GM23338 (cell line): ENCODE results near the gene PKP2. TPM values are rescaled to one million over a fixed set of nuclear protein-coding genes. Genes with fewer than 3 reads are reported as not detected.
"Not testable (repeated sequence)": the region's sequence is repeated elsewhere in the genome, so short reads cannot be mapped to it uniquely, and the experiment has no call there.

Experiments used
- ATAC-seq: fragments of 200-7000 bp; cut with Tn5 transposase; 3 replicates; pipeline ENCODE4 v1.9.1; 2020
- DNase-seq: peaks from one replicate; pipeline ENCODE4 v3.0.0-alpha.2; 2015; ENCODE audit warnings: low spot score
- H2AFZ ChIP-seq: fragments of 200-600 bp; sonication (generic); 2 replicates; pipeline ENCODE4 v1.8.0; 2016; ENCODE audit warnings: antibody characterized with exemption, mild to moderate bottlenecking, moderate library complexity
- H3F3A ChIP-seq: fragments of 200-600 bp; sonication (generic); replicated peaks from 2 replicates; pipeline ENCODE4 v1.8.0; 2017; ENCODE audit warnings: antibody characterized with exemption, mixed run types, low read depth
- H3K27ac ChIP-seq: fragments of 200-600 bp; sonication (generic); 2 replicates; pipeline ENCODE4 v1.6.1; 2016; ENCODE audit warnings: low read depth
- H3K27me3 ChIP-seq: fragments of 200-600 bp; sonication (generic); 2 replicates; pipeline ENCODE4 v1.8.0; 2016; ENCODE audit warnings: mild to moderate bottlenecking, mixed run types, moderate library complexity; ENCODE audit not compliant: insufficient read depth
- H3K36me3 ChIP-seq: fragments of 200-600 bp; sonication (generic); 2 replicates; pipeline ENCODE4 v1.8.0; 2016; ENCODE audit warnings: mild to moderate bottlenecking; ENCODE audit not compliant: insufficient read depth
- H3K4me1 ChIP-seq: fragments of 200-600 bp; sonication (generic); 2 replicates; pipeline ENCODE4 v1.8.0; 2016; ENCODE audit warnings: mild to moderate bottlenecking, moderate library complexity; ENCODE audit not compliant: insufficient read depth
- H3K4me2 ChIP-seq: fragments of 200-600 bp; sonication (generic); 2 replicates; pipeline ENCODE4 v1.7.1; 2017; ENCODE audit warnings: mixed run types
- H3K4me3 ChIP-seq: fragments of 200-600 bp; sonication (generic); 2 replicates; pipeline ENCODE4 v1.6.1; 2016; ENCODE audit warnings: mixed run types
- H3K79me2 ChIP-seq: fragments of 200-600 bp; sonication (generic); replicated peaks from 2 replicates; pipeline ENCODE4 v1.8.0; 2017; ENCODE audit warnings: mild to moderate bottlenecking; ENCODE audit not compliant: insufficient read depth
- H3K9me2 ChIP-seq: fragments of 200-600 bp; sonication (generic); 2 replicates; pipeline ENCODE4 v1.8.0; 2017; ENCODE audit not compliant: insufficient read depth
- H4K20me1 ChIP-seq: fragments of 200-600 bp; sonication (generic); replicated peaks from 2 replicates; pipeline ENCODE4 v1.8.0; 2017; ENCODE audit warnings: mild to moderate bottlenecking; ENCODE audit not compliant: insufficient read depth
- H3K27ac Mint-ChIP-seq: 2 replicates; pipeline ENCODE4 v1.8.0; 2020; ENCODE audit warnings: inconsistent platforms, mild to moderate bottlenecking, moderate library complexity, mixed read lengths
- H3K27me3 Mint-ChIP-seq: 3 replicates; pipeline ENCODE4 v1.8.0; 2022; ENCODE audit warnings: low read depth, mild to moderate bottlenecking, moderate library complexity, mixed read lengths, inconsistent platforms; ENCODE audit not compliant: insufficient read depth, poor library complexity
- H3K36me3 Mint-ChIP-seq: 3 replicates; pipeline ENCODE4 v1.8.0; 2021; ENCODE audit warnings: low read depth, mild to moderate bottlenecking, inconsistent platforms, moderate library complexity, mixed read lengths
- H3K4me1 Mint-ChIP-seq: 3 replicates; pipeline ENCODE4 v1.8.0; 2020; ENCODE audit warnings: mild to moderate bottlenecking, inconsistent platforms, mixed read lengths
- H3K4me3 Mint-ChIP-seq: 3 replicates; pipeline ENCODE4 v1.8.0; 2021; ENCODE audit warnings: moderate library complexity, mild to moderate bottlenecking, inconsistent platforms, mixed read lengths
- H3K9me3 Mint-ChIP-seq: 3 replicates; pipeline ENCODE4 v1.8.0; 2020; ENCODE audit warnings: moderate library complexity, mild to moderate bottlenecking, inconsistent platforms, mixed read lengths
- POLR2AphosphoS5 ChIP-seq: IDR thresholded peaks from 2 replicates; pipeline ENCODE4 v1.6.1; 2016; ENCODE audit warnings: antibody characterized with exemption, low read depth
- STAT1 ChIP-seq: IDR thresholded peaks from one replicate; pipeline ENCODE4 v1.6.1; 2016; ENCODE audit warnings: antibody characterized with exemption; ENCODE audit not compliant: unreplicated experiment
- ZNF114 ChIP-seq: fragments of 250-450 bp; sonication (Bioruptor Pico); IDR thresholded peaks from 2 replicates; pipeline ENCODE4 v1.5.0; 2020; ENCODE audit warnings: mild to moderate bottlenecking, moderate library complexity
- ZNF331 ChIP-seq: fragments of 250-450 bp; sonication (Bioruptor Pico); IDR thresholded peaks from 2 replicates; pipeline ENCODE4 v1.5.0; 2020; ENCODE audit warnings: low read depth, mild to moderate bottlenecking, moderate library complexity
- ZNF462 ChIP-seq: fragments of 250-450 bp; sonication (Bioruptor Pico); IDR thresholded peaks from 2 replicates; pipeline ENCODE4 v1.5.0; 2020; ENCODE audit warnings: mild to moderate bottlenecking, moderate library complexity
- polyA plus RNA-seq: library from polyadenylated mRNA; unstranded; fragments of >200 nt; fragmentation: Nextera tagmentation; extraction: Ambion mirVana; gene quantifications from 2 replicates; pipeline ENCODE4 v1.2.1, GENCODE V29; 2016
- total RNA-seq: library from RNA; depleted of rRNA; stranded (reverse); fragments of >200 nt; shearing (Covaris generic); gene quantifications from 2 replicates; pipeline ENCODE4 v1.2.3, GENCODE V29; 2014

PKP2 gene
- total and polyA plus RNA-seq, 2 experiments from 2014 or later = 24.6 to 47.6 TPM

GRCh38 chr12:32874975-32875374 is 21.6 kb downstream of the PKP2 start:
- Histone ChIP-seq H3K4me3 (no peak overlapping the region), H3K4me2 (no peak overlapping the region), H2AFZ (no peak overlapping the region), H3K36me3 (peaks cover 6% of the 10 kb centered on the region), H3K4me1 (no peaks in the 10 kb centered on the region), H3F3A (no peaks in the 10 kb centered on the region), H3K27me3 (no peaks in the 10 kb centered on the region), H4K20me1 (peaks cover 8% of the 10 kb centered on the region), H3K9me2 (no peaks in the 10 kb centered on the region), H3K79me2 (peaks cover 13% of the 10 kb centered on the region; the same call in 1 of the 2 replicates), H3K27ac (no peak overlapping the region; the same call in 1 of the 2 replicates)
- Mint-ChIP-seq H3K4me1 (no peaks in the 10 kb centered on the region), H3K9me3 (no peaks in the 10 kb centered on the region), H3K4me3 (no peak overlapping the region), H3K27ac (no peak overlapping the region), H3K27me3 (peaks cover 2% of the 10 kb centered on the region), H3K36me3 (peaks cover 8% of the 10 kb centered on the region)
- DNase-seq (no peak), ATAC-seq (no peak)
- TF ChIP-seq STAT1 = no peak
- TF ChIP-seq POLR2AphosphoS5 = no peak
- TF ChIP-seq ZNF114 = no peak
- no peak for TF ChIP-seq ZNF331 (CRISPR knock-in tag)

GRCh38 chr12:32874078-32874477 is 22.5 kb downstream of the PKP2 start:
- peaks cover 8% of the 10 kb centered on the region for H3K36me3 Mint-ChIP-seq
- Histone ChIP-seq H3K27me3 (no peaks in the 10 kb centered on the region), H3K4me3 (no peak overlapping the region), H3F3A (no peaks in the 10 kb centered on the region), H2AFZ (no peak overlapping the region), H4K20me1 (peaks cover 10% of the 10 kb centered on the region), H3K4me2 (no peak overlapping the region), H3K9me2 (no peaks in the 10 kb centered on the region), H3K4me1 (no peaks in the 10 kb centered on the region), H3K79me2 (peaks cover 20% of the 10 kb centered on the region; the same call in 1 of the 2 replicates), H3K36me3 (peaks cover 6% of the 10 kb centered on the region), H3K27ac (peak overlapping the region; percentile 4; the same call in 1 of the 2 replicates)
- H3K4me3 Mint-ChIP-seq = no peak overlapping the region
- H3K27me3 Mint-ChIP-seq = peaks cover 2% of the 10 kb centered on the region
- no peak overlapping the region for H3K27ac Mint-ChIP-seq
- ATAC-seq = no peak
- H3K4me1 Mint-ChIP-seq = no peaks in the 10 kb centered on the region
- no peaks in the 10 kb centered on the region for H3K9me3 Mint-ChIP-seq
- no peak for TF ChIP-seq ZNF462 (CRISPR knock-in tag)
- DNase-seq = peak; percentile 26

GRCh38 chr12:32872416-32872815 is 24.2 kb downstream of the PKP2 start:
- not testable (repeated sequence) for H2AFZ ChIP-seq, H3K4me1 Mint-ChIP-seq, H3K4me3 ChIP-seq, H3K27ac Mint-ChIP-seq, H3K27me3 ChIP-seq, H3K36me3 Mint-ChIP-seq, H3K36me3 ChIP-seq, ATAC-seq, H3K4me3 Mint-ChIP-seq, H3K9me2 ChIP-seq, H3K9me3 Mint-ChIP-seq, H3K27me3 Mint-ChIP-seq, H3F3A ChIP-seq, DNase-seq, H3K4me2 ChIP-seq, H3K4me1 ChIP-seq
- H4K20me1 ChIP-seq = peaks cover 10% of the 10 kb centered on the region
- H3K27ac ChIP-seq = 0 out of 2 replicates have a peak overlapping the region, but pooled peaks have one; percentile 7
- peaks cover 20% of the 10 kb centered on the region; the same call in 1 of the 2 replicates for H3K79me2 ChIP-seq
